ENCODE data around the gene PIM3.

Gene PIM3

GRCh38 chr22:49928185-49928495 is 32.4 kb upstream of the PIM3 start:
- DNase-seq (ENCODE audit: low read depth in 2 of 2) = no peak

GRCh38 chr22:49928555-49929210 is 31.9 kb upstream of the PIM3 start:
- no peak for DNase-seq (ENCODE audit: low read depth in 2 of 2)

GRCh38 chr22:49929211-49929979 is 31.2 kb upstream of the PIM3 start:
- peak; percentile 45 to 74 for DNase-seq (ENCODE audit: low read depth in 2 of 2)

GRCh38 chr22:49929994-49930575 is 30.5 kb upstream of the PIM3 start:
- no peak for DNase-seq (ENCODE audit: low read depth in 2 of 2)

GRCh38 chr22:49930596-49931412 is 29.8 kb upstream of the PIM3 start:
- peak in 1 of 2 donors; percentile 43 for DNase-seq (ENCODE audit: low read depth in 2 of 2)

GRCh38 chr22:49933236-49934159 is 27.1 kb upstream of the PIM3 start:
- no peak for DNase-seq (ENCODE audit: low read depth in 2 of 2)

GRCh38 chr22:49934160-49934890 is 26.2 kb upstream of the PIM3 start:
- DNase-seq (ENCODE audit: low read depth in 2 of 2) = no peak

- DNase-seq (ENCODE audit: low read depth in 2 of 2) = peak; percentile 80 to 95
Measured at GRCh38 chr22:49934891-49935557, 25.5 kb upstream of the PIM3 start.

GRCh38 chr22:49935561-49935960 is 25.0 kb upstream of the PIM3 start:
- DNase-seq (ENCODE audit: low read depth in 2 of 2) = no peak

- peak; percentile 96 to 98 for DNase-seq (ENCODE audit: low read depth in 2 of 2)
Measured at GRCh38 chr22:49936018-49936972, 24.3 kb upstream of the PIM3 start.

GRCh38 chr22:49936973-49937757 is 23.4 kb upstream of the PIM3 start:
- DNase-seq (ENCODE audit: low read depth in 2 of 2) = no peak

- no peak for DNase-seq (ENCODE audit: low read depth in 2 of 2)
Measured at GRCh38 chr22:49937758-49938564, 22.6 kb upstream of the PIM3 start.

GRCh38 chr22:49938565-49939136 is 21.9 kb upstream of the PIM3 start:
- no peak for DNase-seq (ENCODE audit: low read depth in 2 of 2)

GRCh38 chr22:49941507-49942316 is 18.9 kb upstream of the PIM3 start:
- DNase-seq (ENCODE audit: low read depth in 2 of 2) = no peak

GRCh38 chr22:49942565-49943404 is 17.8 kb upstream of the PIM3 start:
- DNase-seq (ENCODE audit: low read depth in 2 of 2) = no peak
